Upper lobe of left lung (tissue), 4 donors: Measurements from ENCODE around the gene FGFRL1.

Experiments
- CTCF ChIP-seq, 6 experiments: fragments of 450-650 bp in 4 of 6; fragments of 200-600 bp in 2 of 6; sonication (generic) in 2 of 6; IDR thresholded peaks; one replicate each; pipeline ENCODE4 v1.5.1; 2016 to 2019; ENCODE audit warnings: antibody characterized with exemption in 6 of 6
- EP300 ChIP-seq, 4 donors: sonication (generic); formaldehyde crosslinking; IDR thresholded peaks; one replicate each; pipeline ENCODE4 v1.5.1; 2017; ENCODE audit warnings: antibody characterized with exemption in 4 of 4, control low read depth in 2 of 4

GRCh38 chr4:1011022-1011665 lies at the start of gene FGFRL1:
- no peak for TF ChIP-seq EP300 (IDR thresholded peaks at IDR 0.05)
- no peak for TF ChIP-seq CTCF (IDR thresholded peaks at IDR 0.05)
